OCI-M2 (cell line): ENCODE results near the gene C12orf43.

Experiments used
- DNase-seq: peaks from one replicate; lab custom pipeline; 2025; ENCODE audit not compliant: unreplicated experiment; lab: John Stamatoyannopoulos, UW

Gene C12orf43

DNA sequence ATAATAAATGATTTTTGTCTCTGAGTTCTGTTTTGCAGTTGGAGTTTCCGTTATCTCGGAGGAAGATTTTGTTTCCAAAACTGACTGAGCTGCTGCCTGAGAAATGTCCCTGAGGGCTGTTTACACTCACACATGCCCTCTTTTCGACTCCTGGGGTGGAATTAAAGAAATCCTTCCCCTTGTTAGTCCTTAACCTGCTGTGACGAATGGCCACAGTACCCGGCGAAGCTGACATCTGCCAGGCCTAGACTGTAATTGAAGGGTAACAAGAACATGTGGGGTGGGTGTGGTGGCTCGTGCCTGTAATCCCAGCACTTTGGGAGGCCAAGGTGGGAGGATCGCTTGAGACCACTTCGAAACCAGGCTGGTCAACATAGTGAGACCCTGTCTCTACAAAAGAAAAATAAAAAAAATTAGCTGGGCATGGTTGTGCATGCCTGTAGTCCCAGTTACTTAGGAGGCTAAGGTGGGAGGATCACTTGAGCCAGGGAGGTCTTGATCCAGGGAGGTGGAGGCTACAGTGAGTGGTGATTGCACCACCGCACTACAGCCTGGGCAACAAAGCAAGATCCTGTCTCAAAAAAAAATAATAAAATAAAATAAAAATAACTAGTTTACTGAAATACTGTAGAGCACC lies 14.4 kb upstream of the C12orf43 start:
- DNase-seq: no peak

DNA sequence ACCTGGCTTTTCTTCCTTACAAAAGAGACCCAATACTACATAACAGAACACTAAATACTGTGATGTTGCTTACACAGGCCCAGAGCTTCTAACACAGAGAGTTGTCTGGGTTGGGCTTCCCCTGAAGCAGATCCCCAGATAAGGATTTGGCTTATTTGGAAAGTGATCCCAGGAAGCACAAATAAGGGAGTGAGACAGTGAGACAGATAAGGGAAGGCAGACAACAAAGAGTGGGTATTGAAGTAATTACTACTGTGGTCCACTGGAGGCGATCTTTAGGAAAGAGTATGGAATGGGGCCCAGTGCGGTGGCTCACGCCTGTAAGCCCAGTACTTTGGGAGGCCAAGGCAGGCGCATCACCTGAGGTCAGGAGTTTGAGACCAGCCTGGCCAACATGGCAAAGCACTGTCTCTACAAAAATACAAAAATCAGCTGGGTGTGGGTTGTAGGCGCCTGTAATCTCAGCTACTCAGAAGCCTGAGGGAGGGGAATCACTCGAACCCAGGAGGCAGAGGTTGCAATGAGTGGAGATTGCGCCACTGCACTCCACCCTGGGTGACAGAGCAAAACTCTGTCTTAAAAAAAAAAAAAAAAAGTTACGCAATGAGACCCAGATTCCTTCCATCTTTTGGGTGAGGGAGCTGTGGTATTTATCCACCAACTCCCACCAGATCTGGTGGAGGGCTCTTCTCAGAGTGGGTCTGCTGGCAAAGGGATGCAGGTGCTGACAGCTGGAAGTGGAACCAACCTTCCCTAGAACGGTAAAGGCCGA lies 10.2 kb upstream of the C12orf43 start:
- DNase-seq: no peak

DNA sequence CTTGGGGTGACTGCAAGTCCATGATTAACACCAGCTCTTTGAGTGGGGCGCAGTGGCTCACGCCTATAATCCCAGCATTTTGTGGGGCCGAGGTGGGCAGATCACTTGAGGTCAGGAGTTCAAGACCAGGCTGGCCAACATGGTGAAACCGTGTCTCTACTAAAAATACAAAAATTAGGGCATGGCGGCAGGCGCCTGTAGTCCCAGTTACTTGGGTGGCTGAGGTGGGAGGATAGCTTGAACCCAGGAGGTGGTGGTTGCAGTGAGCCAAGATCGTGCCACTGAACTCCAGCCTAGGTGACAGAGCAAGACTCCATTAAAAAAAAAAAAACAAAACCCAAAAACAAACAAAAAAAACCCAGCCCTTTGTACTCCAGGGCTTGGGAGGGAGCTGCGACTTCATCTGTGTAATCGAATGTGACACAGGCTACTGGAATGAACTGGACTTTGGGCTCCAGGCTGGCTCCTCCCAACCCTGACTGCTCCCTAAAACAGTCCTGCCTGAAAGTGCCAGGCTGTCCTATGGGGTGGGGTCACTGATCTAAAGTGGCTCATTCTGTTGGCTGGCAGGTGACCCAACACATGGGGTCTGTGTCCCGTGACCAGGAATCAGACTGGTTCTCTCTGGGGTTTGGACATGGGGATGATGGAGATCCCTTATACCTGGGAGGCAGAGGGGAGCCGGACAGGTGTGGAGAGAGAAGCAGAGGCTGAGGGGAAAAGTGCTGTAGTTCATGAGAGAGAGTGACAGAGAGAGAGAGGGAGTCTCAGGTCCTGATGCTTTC lies 9.3 kb upstream of the C12orf43 start:
- no peak for DNase-seq

DNA sequence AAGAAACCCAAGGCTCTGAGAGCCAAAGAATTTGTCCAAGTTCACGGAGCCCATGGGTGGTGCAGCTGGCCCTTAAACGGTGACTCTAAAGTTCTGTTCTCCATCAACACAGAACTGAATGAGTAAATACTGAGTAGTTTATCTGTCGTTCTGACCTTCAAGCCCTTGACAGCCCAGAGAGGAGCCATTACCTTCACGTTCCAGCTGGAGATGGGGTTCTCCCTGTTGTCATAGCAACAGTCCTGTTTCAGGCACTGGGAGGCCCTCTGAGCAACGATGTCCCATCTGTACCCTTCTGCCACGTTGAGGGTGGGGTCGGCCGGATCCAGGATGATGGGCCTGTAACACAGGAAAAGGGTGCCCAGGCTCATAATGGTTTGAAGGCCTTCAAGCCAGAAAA lies 7.5 kb upstream of the C12orf43 start:
- DNase-seq: no peak

GRCh38 chr12:121022713-121023112 lies 6.4 kb upstream of the C12orf43 start:
- no peak for DNase-seq

- DNase-seq: no peak
Observed at GRCh38 chr12:121021754-121022153, 5.5 kb upstream of the C12orf43 start.

- DNase-seq: no peak
Observed at GRCh38 chr12:121018860-121019617, 2.8 kb upstream of the C12orf43 start.

GRCh38 chr12:121017966-121018491 lies 1.7 kb upstream of the C12orf43 start:
- no peak for DNase-seq

DNA sequence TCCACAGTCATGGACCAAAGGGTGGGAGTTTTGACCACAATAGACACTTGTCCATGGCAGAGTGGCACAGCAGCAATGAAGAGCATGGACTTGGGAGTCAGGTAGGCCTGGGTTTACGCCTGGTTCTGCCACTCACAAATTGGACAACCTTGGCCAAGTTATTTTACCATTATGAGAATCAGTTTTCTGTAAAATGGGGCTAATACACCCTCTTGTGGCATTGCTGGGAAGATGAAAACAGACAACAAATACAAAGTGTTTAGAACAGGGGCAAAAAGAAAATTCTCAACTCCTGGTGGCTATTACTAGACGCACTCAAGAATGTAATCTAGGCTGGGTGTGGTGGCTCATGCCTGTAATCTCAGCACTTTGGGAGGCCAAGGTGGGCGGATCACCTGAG lies 2.6 kb downstream of the C12orf43 start:
- no peak for DNase-seq

DNA sequence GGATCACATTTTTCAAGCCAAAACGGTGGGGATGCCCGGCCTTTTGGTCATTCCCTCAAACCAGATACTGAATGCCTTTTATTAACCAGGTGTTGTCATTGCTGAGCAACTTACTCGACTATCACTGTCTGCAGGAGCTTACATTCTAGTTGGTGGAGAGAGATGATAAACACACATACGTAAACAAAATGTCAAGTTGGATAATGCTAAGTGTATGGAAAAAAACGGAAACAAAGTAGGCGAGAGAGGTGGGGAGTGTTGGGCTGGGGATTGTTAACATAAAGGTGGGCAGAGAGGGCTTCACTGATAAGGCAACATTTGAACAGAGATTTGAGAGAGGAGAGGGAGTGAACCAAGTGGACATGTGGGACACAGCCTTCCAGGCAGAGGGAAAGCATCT lies 4.5 kb downstream of the C12orf43 start:
- DNase-seq: no peak

DNA sequence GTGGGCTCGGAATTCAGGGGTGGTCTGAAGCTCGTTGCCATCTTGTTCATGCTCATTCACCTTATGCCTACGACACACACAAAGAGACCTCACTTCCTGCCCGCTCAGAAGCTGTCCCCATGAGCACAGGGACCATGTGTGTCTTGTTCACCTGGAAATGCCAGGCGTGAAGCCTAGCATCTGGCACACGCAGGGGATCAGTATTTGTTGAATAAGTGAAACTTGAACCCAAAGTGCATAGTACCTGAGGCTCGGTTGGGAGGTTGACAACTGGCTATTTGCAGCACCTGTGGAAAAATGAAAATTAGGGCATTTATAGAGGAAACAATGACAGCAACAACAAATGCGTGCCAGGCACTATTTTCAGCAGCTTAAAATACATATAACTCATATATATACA lies 5.4 kb downstream of the C12orf43 start:
- no peak for DNase-seq

GRCh38 chr12:121009741-121010140 lies 6.5 kb downstream of the C12orf43 start:
- no peak for DNase-seq

DNA sequence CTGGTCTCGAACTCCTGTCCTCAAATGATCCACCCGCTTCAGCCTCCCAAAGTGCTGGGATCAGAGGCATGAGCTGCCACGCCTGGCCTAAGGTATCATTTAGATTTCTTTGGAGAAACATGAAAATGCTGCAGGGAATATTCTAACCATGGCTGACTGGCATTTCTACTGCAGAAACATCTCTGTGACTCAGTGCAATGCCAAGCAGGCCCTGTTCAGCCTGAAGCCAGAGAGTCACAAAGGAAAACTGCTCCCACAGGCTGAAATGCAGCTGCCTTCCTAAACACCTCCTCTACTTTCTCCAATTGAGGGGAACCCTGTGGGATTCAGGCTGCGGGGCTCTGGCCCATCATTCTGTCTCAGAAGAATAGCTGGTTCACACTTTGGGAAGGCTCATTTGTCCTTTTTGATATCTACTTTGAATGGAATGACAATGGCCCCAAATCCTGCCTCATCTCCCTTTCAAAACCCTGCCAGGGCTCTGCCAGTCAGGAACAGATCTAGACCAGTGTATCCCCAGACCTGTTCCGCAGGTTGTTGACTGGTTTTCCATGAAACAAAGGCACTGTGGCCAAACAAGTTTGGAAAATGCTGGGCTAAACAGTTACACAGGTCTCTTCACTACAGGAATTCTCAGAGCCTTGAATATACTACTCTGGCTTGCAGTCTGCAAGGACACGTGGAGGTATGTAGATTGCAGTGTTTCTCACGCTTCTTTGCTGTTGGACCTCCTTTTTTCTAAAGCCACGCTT lies 7.8 kb downstream of the C12orf43 start:
- DNase-seq: no peak

- no peak for DNase-seq
Observed at GRCh38 chr12:121005346-121005815, 10.9 kb downstream of the C12orf43 start.

DNA sequence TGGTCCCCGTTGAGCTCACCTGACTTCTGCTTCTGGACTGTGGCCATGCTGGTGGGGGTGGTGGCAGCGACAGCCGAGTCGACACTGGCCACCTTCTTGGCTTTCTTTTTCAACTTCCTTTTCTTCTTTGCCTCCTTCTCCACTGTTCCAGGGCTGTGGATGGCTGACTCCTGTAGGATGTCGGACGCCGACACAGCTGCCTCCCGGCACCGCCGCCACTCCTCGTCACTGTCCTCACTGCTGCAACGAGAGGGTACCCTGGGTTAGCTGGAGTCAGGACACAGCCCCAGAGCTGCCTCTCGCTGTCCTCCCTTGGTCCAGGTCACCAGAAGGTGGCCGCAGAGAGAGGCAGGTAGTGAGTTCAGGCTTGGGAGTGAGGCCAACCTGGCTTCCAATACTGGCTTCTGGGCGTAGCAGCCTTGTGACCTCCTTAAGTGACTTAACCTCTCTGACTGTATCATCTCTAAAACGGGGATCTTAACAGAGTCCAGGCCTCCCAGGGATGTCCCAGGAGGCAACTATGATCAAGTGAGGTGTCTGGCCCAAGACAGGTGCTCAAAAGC lies 12.0 kb downstream of the C12orf43 start:
- DNase-seq: no peak

DNA sequence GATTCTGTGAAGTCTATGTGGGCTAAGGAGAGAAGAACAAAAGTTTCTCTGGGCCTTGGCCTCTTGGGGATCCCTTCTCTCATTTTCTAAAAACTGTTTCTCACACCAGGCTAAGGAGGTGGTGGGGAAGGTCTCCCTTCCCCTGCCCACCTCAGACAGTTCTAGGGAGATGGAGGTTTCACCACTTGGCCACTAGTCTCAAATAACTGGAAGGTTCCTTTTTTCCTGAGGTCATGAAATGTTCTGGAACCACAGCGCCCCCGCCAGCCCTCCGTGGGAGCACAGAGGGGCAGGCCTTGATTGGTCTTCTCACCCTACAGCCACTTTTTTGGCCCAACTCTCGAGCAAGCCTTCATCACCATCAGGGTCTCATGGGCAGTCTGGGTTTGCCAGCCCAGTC lies 12.6 kb downstream of the C12orf43 start:
- no peak for DNase-seq

GRCh38 chr12:121001841-121002483 lies 14.3 kb downstream of the C12orf43 start:
- no peak for DNase-seq

- no peak for DNase-seq
Observed at GRCh38 chr12:121001060-121001459, 15.2 kb downstream of the C12orf43 start.

- DNase-seq: no peak
Observed at GRCh38 chr12:121000530-121000929, 15.8 kb downstream of the C12orf43 start.
